NCI-H460 (cell line): ENCODE data around the gene KLHL36. TPM values are rescaled to one million over a fixed set of nuclear protein-coding genes. Genes with fewer than 3 reads are reported as not detected.
"Not testable (repeated sequence)": the region's sequence is repeated elsewhere in the genome, so short reads cannot be mapped to it uniquely, and the experiment has no call there.

Source experiments
- DNase-seq: peaks from one replicate; pipeline ENCODE4 v3.0.0-alpha.2; 2016; ENCODE audit warnings: low read depth; ENCODE audit errors: extremely low read depth
- total RNA-seq: library from RNA; depleted of rRNA; stranded (reverse); fragments of >200 nt; shearing (Covaris generic); gene quantifications from 2 replicates; pipeline ENCODE4 v1.2.3, GENCODE V29; 2014

KLHL36 gene
- total RNA-seq, 1 experiment from 2014 or later, result 23.5 TPM

GRCh38 chr16:84667600-84668309 is 19.4 kb downstream of the KLHL36 start:
- DNase-seq, result no peak

- DNase-seq, result no peak
These were observed 21.8 kb downstream of the KLHL36 start for GRCh38 chr16:84670063-84670462.

GRCh38 chr16:84672276-84673202 is 24.2 kb downstream of the KLHL36 start:
- DNase-seq, result peak; percentile 56

GRCh38 chr16:84673203-84673535 is 24.9 kb downstream of the KLHL36 start:
- no peak for DNase-seq

GRCh38 chr16:84673561-84673960 is 25.2 kb downstream of the KLHL36 start:
- DNase-seq, result no peak

- no peak for DNase-seq
These were observed 27.1 kb downstream of the KLHL36 start for GRCh38 chr16:84675423-84675822.

GRCh38 chr16:84675884-84676283 is 27.6 kb downstream of the KLHL36 start:
- no peak for DNase-seq

GRCh38 chr16:84677017-84677803 is 28.9 kb downstream of the KLHL36 start:
- no peak for DNase-seq

- no peak for DNase-seq
These were observed 29.5 kb downstream of the KLHL36 start for GRCh38 chr16:84677849-84678248.

GRCh38 chr16:84678541-84678940 is 30.2 kb downstream of the KLHL36 start:
- DNase-seq, result no peak

GRCh38 chr16:84680165-84680842 is 32.0 kb downstream of the KLHL36 start:
- no peak for DNase-seq

GRCh38 chr16:84680843-84681629 is 32.7 kb downstream of the KLHL36 start:
- no peak for DNase-seq

- no peak for DNase-seq
These were observed 35.6 kb downstream of the KLHL36 start for GRCh38 chr16:84683691-84684591.

- DNase-seq, result no peak
These were observed 36.3 kb downstream of the KLHL36 start for GRCh38 chr16:84684592-84684965.

- DNase-seq, result no peak
These were observed 36.9 kb downstream of the KLHL36 start for GRCh38 chr16:84685210-84685609.

- no peak for DNase-seq
These were observed 38.5 kb downstream of the KLHL36 start for GRCh38 chr16:84686707-84687298.

- DNase-seq, result no peak
These were observed 39.4 kb downstream of the KLHL36 start for GRCh38 chr16:84687715-84688114.

GRCh38 chr16:84688163-84688562 is 39.9 kb downstream of the KLHL36 start:
- DNase-seq, result not testable (repeated sequence)
